Smooth muscle cell (in vitro differentiated cells): ENCODE data around the gene SLC15A4. TPM values are rescaled to one million over a fixed set of nuclear protein-coding genes. Genes with fewer than 3 reads are reported as not detected.

Source experiments
- DNase-seq: peaks from one replicate; lab custom pipeline; 2025; ENCODE audit not compliant: unreplicated experiment; lab: John Stamatoyannopoulos, UW
- H2AFZ ChIP-seq: fragments of 200-600 bp; sonication (generic); 2 replicates; pipeline ENCODE4 v1.6.0; 2016; ENCODE audit warnings: antibody characterized with exemption, low read depth, mild to moderate bottlenecking
- H3F3A ChIP-seq: fragments of 200-600 bp; sonication (generic); 2 replicates; pipeline ENCODE4 v1.6.0; 2017; ENCODE audit warnings: antibody characterized with exemption, low read depth
- H3K27ac ChIP-seq: fragments of 200-600 bp; sonication (generic); 2 replicates; pipeline ENCODE4 v1.5.1; 2016; ENCODE audit warnings: low read depth, mild to moderate bottlenecking
- H3K27me3 ChIP-seq: fragments of 200-600 bp; sonication (generic); 2 replicates; pipeline ENCODE4 v1.6.1; 2016; ENCODE audit warnings: low read depth, mild to moderate bottlenecking
- H3K36me3 ChIP-seq: fragments of 200-600 bp; sonication (generic); 2 replicates; pipeline ENCODE4 v1.5.1; 2016; ENCODE audit warnings: low read depth
- H3K4me1 ChIP-seq: fragments of 200-600 bp; sonication (generic); 2 replicates; pipeline ENCODE4 v1.5.1; 2016; ENCODE audit warnings: low read depth
- H3K4me2 ChIP-seq: fragments of 200-600 bp; sonication (generic); 2 replicates; pipeline ENCODE4 v1.6.0; 2016; ENCODE audit warnings: mild to moderate bottlenecking
- H3K4me3 ChIP-seq: fragments of 200-600 bp; sonication (generic); 2 replicates; pipeline ENCODE4 v1.5.1; 2016; ENCODE audit warnings: mild to moderate bottlenecking
- H3K79me2 ChIP-seq: fragments of 200-600 bp; sonication (generic); 2 replicates; pipeline ENCODE4 v1.6.0; 2016; ENCODE audit warnings: low read depth, mild to moderate bottlenecking
- H3K9ac ChIP-seq: fragments of 200-600 bp; sonication (generic); 2 replicates; pipeline ENCODE4 v1.6.0; 2016; ENCODE audit warnings: low read depth
- H3K9me3 ChIP-seq: fragments of 200-600 bp; sonication (generic); replicated peaks from 2 replicates; pipeline ENCODE4 v1.5.1; 2016; ENCODE audit warnings: low read depth
- H4K20me1 ChIP-seq: fragments of 200-600 bp; sonication (generic); 2 replicates; pipeline ENCODE4 v1.6.0; 2016; ENCODE audit warnings: low read depth
- CTCF ChIP-seq: fragments of 200-600 bp; sonication (generic); IDR thresholded peaks from 2 replicates; pipeline ENCODE4 v1.5.1; 2017; ENCODE audit warnings: borderline replicate concordance, mild to moderate bottlenecking, antibody characterized with exemption; ENCODE audit not compliant: insufficient read depth, poor library complexity, severe bottlenecking
- WGBS: methylation state at CpG from one replicate; pipeline ENCODE4 v1.1.7; 2016; ENCODE audit warnings: low lambda C conversion rate; 5-methylcytosine and 5-hydroxymethylcytosine counted together
- polyA plus RNA-seq: library from polyadenylated mRNA; unstranded; fragments of >200 nt; fragmentation: Nextera tagmentation; extraction: Ambion mirVana; gene quantifications from 2 replicates; pipeline ENCODE4 v1.2.1, GENCODE V29; 2016
- total RNA-seq: library from RNA; depleted of rRNA; stranded (reverse); fragments of >200 nt; gene quantifications from 2 replicates; pipeline ENCODE4 v1.2.3, GENCODE V29; 2014

SLC15A4 gene
- total and polyA plus RNA-seq, 2 experiments from 2014 or later, result 35.0 to 37.3 TPM

GRCh38 chr12:128792881-128793280 is 30.9 kb downstream of the SLC15A4 start:
- Histone ChIP-seq H3K4me1 (peaks cover 4% of the 10 kb centered on the region), H3K36me3 (peaks cover 4% of the 10 kb centered on the region), H3K4me2 (no peak overlapping the region), H3K9me3 (no peaks in the 10 kb centered on the region), H3F3A (no peaks in the 10 kb centered on the region), H4K20me1 (peaks cover 13% of the 10 kb centered on the region), H3K27me3 (no peaks in the 10 kb centered on the region), H3K27ac (no peak overlapping the region), H3K9ac (no peak overlapping the region), H3K79me2 (no peaks in the 10 kb centered on the region), H3K4me3 (no peak overlapping the region), H2AFZ (no peak overlapping the region)
- DNase-seq, result no peak
- no peak for TF ChIP-seq CTCF
- WGBS, result 96% methylated on average over 17 of the region's 17 CpGs

GRCh38 chr12:128792398-128792797 is 31.4 kb downstream of the SLC15A4 start:
- no peaks in the 10 kb centered on the region for H3K4me1 ChIP-seq

GRCh38 chr12:128791395-128792322 is 32.1 kb downstream of the SLC15A4 start:
- TF ChIP-seq CTCF, result no peak
- H3K79me2 ChIP-seq, result no peaks in the 10 kb centered on the region
- H3K4me3 ChIP-seq, result no peak overlapping the region
- no peak overlapping the region for H3K4me2 ChIP-seq
- H4K20me1 ChIP-seq, result peaks cover 9% of the 10 kb centered on the region
- no peaks in the 10 kb centered on the region for H3K27me3 ChIP-seq
- 91% methylated on average over 24 of the region's 24 CpGs for WGBS
- no peak overlapping the region for H2AFZ ChIP-seq
- H3F3A ChIP-seq, result no peaks in the 10 kb centered on the region
- H3K9ac ChIP-seq, result no peak overlapping the region
- no peaks in the 10 kb centered on the region for H3K4me1 ChIP-seq
- peaks cover 4% of the 10 kb centered on the region for H3K36me3 ChIP-seq
- H3K9me3 ChIP-seq, result no peaks in the 10 kb centered on the region
- DNase-seq, result no peak
- H3K27ac ChIP-seq, result no peak overlapping the region

More at GRCh38 chr12:128792398-128792797, 31.4 kb downstream of the SLC15A4 start:
- no peaks in the 10 kb centered on the region for H3K27me3 ChIP-seq
- no peak for DNase-seq
- no peak overlapping the region for H2AFZ ChIP-seq
- no peaks in the 10 kb centered on the region for H3F3A ChIP-seq
- H3K9ac ChIP-seq, result no peak overlapping the region
- 90% methylated on average over 15 of the region's 15 CpGs for WGBS
- peaks cover 4% of the 10 kb centered on the region for H3K36me3 ChIP-seq
- no peak overlapping the region for H3K27ac ChIP-seq
- H4K20me1 ChIP-seq, result peaks cover 13% of the 10 kb centered on the region
- H3K79me2 ChIP-seq, result no peaks in the 10 kb centered on the region
- no peak overlapping the region for H3K4me3 ChIP-seq
- no peak for TF ChIP-seq CTCF
- H3K4me2 ChIP-seq, result no peak overlapping the region
- no peaks in the 10 kb centered on the region for H3K9me3 ChIP-seq
